Skin of body (tissue), 2 donors: Measurements from ENCODE around the gene AKAP3. TPM values are rescaled to one million over a fixed set of nuclear protein-coding genes. Genes with fewer than 3 reads are reported as not detected.

Experiments used
- DNase-seq: peaks from one replicate; lab custom pipeline; 2025; lab: John Stamatoyannopoulos, UW
- total RNA-seq: library from RNA; depleted of rRNA; stranded (reverse); fragments of >200 nt; gene quantifications from one replicate; pipeline ENCODE4 v1.2.3, GENCODE V29; 2014

AKAP3 gene
- total RNA-seq, 1 donor from 2014 or later: 0.49 TPM

GRCh38 chr12:4603421-4603820, 45.4 kb downstream of the AKAP3 start:
- DNase-seq: no peak

GRCh38 chr12:4595881-4596280, 53.0 kb downstream of the AKAP3 start:
- DNase-seq: no peak

- no peak for DNase-seq
Observed at GRCh38 chr12:4591180-4591687, 57.6 kb downstream of the AKAP3 start.

GRCh38 chr12:4589941-4590340, 58.9 kb downstream of the AKAP3 start:
- no peak for DNase-seq

- DNase-seq: no peak
Observed at GRCh38 chr12:4588916-4589315, 59.9 kb downstream of the AKAP3 start.

- no peak for DNase-seq
Observed at GRCh38 chr12:4587108-4587507, 61.7 kb downstream of the AKAP3 start.

GRCh38 chr12:4586500-4586899, 62.4 kb downstream of the AKAP3 start:
- DNase-seq: no peak

- DNase-seq: no peak
Observed at GRCh38 chr12:4584896-4585295, 64.0 kb downstream of the AKAP3 start.

GRCh38 chr12:4584281-4584680, 64.6 kb downstream of the AKAP3 start:
- DNase-seq: no peak

- no peak for DNase-seq
Observed at GRCh38 chr12:4580281-4580688, 68.6 kb downstream of the AKAP3 start.

- DNase-seq: no peak
Observed at GRCh38 chr12:4579305-4580102, 69.3 kb downstream of the AKAP3 start.

GRCh38 chr12:4572680-4573079, 76.2 kb downstream of the AKAP3 start:
- no peak for DNase-seq

GRCh38 chr12:4569261-4569660, 79.6 kb downstream of the AKAP3 start:
- no peak for DNase-seq

- peak; percentile 5 for DNase-seq
Observed at GRCh38 chr12:4567073-4567881, 81.6 kb downstream of the AKAP3 start.

GRCh38 chr12:4566474-4566873, 82.4 kb downstream of the AKAP3 start:
- DNase-seq: no peak

Other genes starting within 250 kb of the AKAP3 start
- 4.0 TPM for gene FGF6, start 203.2 kb downstream of the AKAP3 start, total RNA-seq
- gene RAD51AP1, start 110.2 kb downstream of the AKAP3 start, total RNA-seq: 8.6 TPM
- 26.3 TPM for gene DYRK4, start 86.8 kb downstream of the AKAP3 start, total RNA-seq
- 40.7 TPM for gene NDUFA9, start 63 bp upstream of the AKAP3 start, total RNA-seq
- gene GALNT8, start 71.3 kb upstream of the AKAP3 start, total RNA-seq: 2.7 TPM